K562 (cell line): ENCODE results near the gene ZBTB20. TPM values are rescaled to one million over a fixed set of nuclear protein-coding genes. Genes with fewer than 3 reads are reported as not detected.

Source experiments
- ATAC-seq: fragments of 200-7000 bp; cut with Tn5 transposase; 3 replicates; pipeline ENCODE4 v1.9.1; 2020; ENCODE audit warnings: moderate library complexity
- BruUV-seq: library from RNA; stranded (reverse); fragments of 400-500 nt; replicated peaks from 2 replicates; lab custom pipeline; 2021; lab: Mats Ljungman, UMichigan
- CTCF ChIA-PET: fragments of 300-600 bp; formaldehyde crosslinking; extraction: SDS; loops from one replicate; lab custom pipeline; 2021; ENCODE audit warnings: low intra/inter-chr PET ratio; lab: Yijun Ruan, JAX
- POLR2A ChIA-PET: fragments of 300-600, 350-650 bp; sonication (Branson Sonifier 250); formaldehyde crosslinking; extraction: SDS; loops from one replicate; lab custom pipeline; 2021; ENCODE audit warnings: antibody characterized with exemption, inconsistent platforms; lab: Yijun Ruan, JAX
- DNase-seq, 4 experiments: peaks; one replicate each; pipeline versions ENCODE4 v3.0.0 to v3.0.0-alpha.2; 2011 to 2018; ENCODE audit warnings: low spot score in 3 of 4, mixed read lengths in 3 of 4; ENCODE audit errors: extremely low read depth in 1 of 4
- FAIRE-seq: peaks from 2 replicates; lab custom pipeline; 2011; peaks lifted over from hg19 to GRCh38; lab: Jason Lieb, UNC
- H2AFZ ChIP-seq: 2 replicates; pipeline ENCODE4 v1.6.0; 2011; ENCODE audit warnings: low read depth, low read length, control low read depth, inconsistent platforms
- H3K27ac ChIP-seq: fragments of 200-600 bp; 3 replicates; pipeline ENCODE4 v1.8.0; 2011; ENCODE audit warnings: low read depth, mild to moderate bottlenecking, control low read depth, inconsistent platforms, low read length, moderate library complexity, mixed read lengths; ENCODE audit errors: extremely low read depth
- H3K27me3 ChIP-seq, 2 experiments: fragments of 300-600 bp in 1 of 2; 2 replicates in 1 of 2; 3 replicates in 1 of 2; pipeline versions ENCODE4 v1.6.0 to v1.8.0; 2011; ENCODE audit warnings: inconsistent platforms in 2 of 2, low read length in 2 of 2, mild to moderate bottlenecking in 1 of 2, mixed read lengths in 1 of 2, moderate library complexity in 1 of 2; ENCODE audit not compliant: control insufficient read depth in 2 of 2, insufficient read depth in 2 of 2
- H3K36me3 ChIP-seq: fragments of 300-600 bp; 3 replicates; pipeline ENCODE4 v1.8.0; 2011; ENCODE audit warnings: mild to moderate bottlenecking, low read length, inconsistent platforms; ENCODE audit not compliant: control insufficient read depth, insufficient read depth
- H3K4me1 ChIP-seq, 2 experiments: fragments of 200-600 bp in 1 of 2; replicated peaks in 1 of 2; 2 replicates in 1 of 2; 3 replicates in 1 of 2; pipeline versions ENCODE4 v1.5.1 to v1.8.0; 2011; ENCODE audit warnings: inconsistent platforms in 2 of 2, low read length in 2 of 2, mild to moderate bottlenecking in 1 of 2, mixed read lengths in 1 of 2, moderate library complexity in 1 of 2; ENCODE audit not compliant: control insufficient read depth in 2 of 2, insufficient read depth in 2 of 2
- H3K4me2 ChIP-seq: 2 replicates; pipeline ENCODE4 v1.6.1; 2011; ENCODE audit warnings: low read length, control low read depth, inconsistent platforms, mixed read lengths; ENCODE audit not compliant: insufficient read depth
- H3K4me3 ChIP-seq: fragments of 200-600 bp; sonication (generic), shearing (Covaris generic); 2 replicates; pipeline ENCODE4 v1.5.1; 2016; ENCODE audit warnings: control low read depth, inconsistent platforms
- H3K79me2 ChIP-seq: fragments of 200-600 bp; 3 replicates; pipeline ENCODE4 v1.8.0; 2011; ENCODE audit warnings: low read length, inconsistent platforms; ENCODE audit not compliant: control insufficient read depth, insufficient read depth
- H3K9ac ChIP-seq, 2 experiments: 2 replicates each; pipeline versions ENCODE4 v1.6.0 to v1.6.1; 2011; ENCODE audit warnings: low read depth in 2 of 2, low read length in 2 of 2, control low read depth in 1 of 2, inconsistent platforms in 1 of 2, mild to moderate bottlenecking in 1 of 2, mixed read lengths in 1 of 2; ENCODE audit not compliant: insufficient read depth in 1 of 2
- H3K9me1 ChIP-seq: one replicate; pipeline ENCODE4 v1.6.0; 2011; ENCODE audit warnings: inconsistent platforms, mild to moderate bottlenecking, low read length, moderate library complexity; ENCODE audit not compliant: control insufficient read depth, insufficient read depth
- H3K9me3 ChIP-seq: replicated peaks from 2 replicates; pipeline ENCODE4 v1.5.1; 2011; ENCODE audit warnings: low read depth, low read length, inconsistent platforms; ENCODE audit not compliant: control insufficient read depth, insufficient read depth
- H4K20me1 ChIP-seq: replicated peaks from 2 replicates; pipeline ENCODE4 v1.6.1; 2011; ENCODE audit warnings: low read length, inconsistent platforms, mixed read lengths; ENCODE audit not compliant: control insufficient read depth, insufficient read depth
- BRD4 ChIP-seq: fragments of 200-600 bp; sonication (generic); IDR thresholded peaks from 2 replicates; pipeline ENCODE4 v1.6.1; 2017; ENCODE audit warnings: inconsistent platforms
- GTF2F1 ChIP-seq: IDR thresholded peaks from 2 replicates; pipeline ENCODE4 v1.6.1; 2011; ENCODE audit warnings: low read depth, low read length, improper control_type of control experiment
- ILK ChIP-seq: fragments of 450-650 bp; IDR thresholded peaks from 2 replicates; pipeline ENCODE4 v1.6.1; 2016; ENCODE audit warnings: missing genetic modification characterization, low read depth, mild to moderate bottlenecking, missing compliant biosample characterization, moderate library complexity, borderline replicate concordance
- WGBS: fragments of 100-300 bp; shearing (Covaris generic); methylation state at CpG from one replicate; pipeline ENCODE4 v1.1.6; 2016; ENCODE audit warnings: low coverage, mixed read lengths; ENCODE audit not compliant: insufficient coverage; ENCODE audit errors: missing lambda C conversion rate; 5-methylcytosine and 5-hydroxymethylcytosine counted together
- in situ Hi-C: fragments of 300-500 bp; cut with MboI; formaldehyde crosslinking; loops from 4 replicates; pipeline ENCODE4 v1.15.0; 2018; ENCODE audit warnings: inconsistent platforms, mixed read lengths
- intact Hi-C: fragments of 100-400 bp; cut with micrococcal nuclease; formaldehyde crosslinking; loops from 2 replicates; pipeline ENCODE4 v1.14.2; 2022
- polyA plus RNA-seq, 8 experiments: library from polyadenylated mRNA; depleted of rRNA in 4 of 8; stranded (reverse) in 5 of 8; unstranded in 3 of 8; fragments of >200 nt; fragmentation: Nextera tagmentation in 2 of 8; fragmentation: Illumina TruSeq in 1 of 8; extraction: Ambion mirVana in 2 of 8; extraction: Trizol in 1 of 8; gene quantifications; 2 replicates each; pipeline versions ENCODE4 v1.2.1 to v1.2.3, GENCODE V29; 2011 to 2014; ENCODE audit warnings: inconsistent platforms in 1 of 8, missing spikeins in 1 of 8
- total RNA-seq, 7 experiments: library from RNA; depleted of rRNA in 6 of 7; stranded (reverse); fragments of >200 nt in 6 of 7; fragmentation: Illumina TruSeq in 2 of 7; extraction: Trizol in 2 of 7; gene quantifications; 2 replicates each; pipeline versions ENCODE4 v1.2.1 to v1.2.3, GENCODE V29; 2011 to 2021; ENCODE audit warnings: low replicate concordance in 1 of 7
- TF ChIP-seq, protein P1 (sequence below): fragments of 450-650 bp; IDR thresholded peaks from 2 replicates; pipeline ENCODE4 v1.6.1; 2016; ENCODE audit warnings: mild to moderate bottlenecking, moderate library complexity

ZBTB20 gene
- total and polyA plus RNA-seq, 9 of the 15 experiments (the other 6 are each of a cell fraction or from before 2014, with no cell fraction given) = 0.17 to 1.7 (median 0.45) TPM

DNA sequence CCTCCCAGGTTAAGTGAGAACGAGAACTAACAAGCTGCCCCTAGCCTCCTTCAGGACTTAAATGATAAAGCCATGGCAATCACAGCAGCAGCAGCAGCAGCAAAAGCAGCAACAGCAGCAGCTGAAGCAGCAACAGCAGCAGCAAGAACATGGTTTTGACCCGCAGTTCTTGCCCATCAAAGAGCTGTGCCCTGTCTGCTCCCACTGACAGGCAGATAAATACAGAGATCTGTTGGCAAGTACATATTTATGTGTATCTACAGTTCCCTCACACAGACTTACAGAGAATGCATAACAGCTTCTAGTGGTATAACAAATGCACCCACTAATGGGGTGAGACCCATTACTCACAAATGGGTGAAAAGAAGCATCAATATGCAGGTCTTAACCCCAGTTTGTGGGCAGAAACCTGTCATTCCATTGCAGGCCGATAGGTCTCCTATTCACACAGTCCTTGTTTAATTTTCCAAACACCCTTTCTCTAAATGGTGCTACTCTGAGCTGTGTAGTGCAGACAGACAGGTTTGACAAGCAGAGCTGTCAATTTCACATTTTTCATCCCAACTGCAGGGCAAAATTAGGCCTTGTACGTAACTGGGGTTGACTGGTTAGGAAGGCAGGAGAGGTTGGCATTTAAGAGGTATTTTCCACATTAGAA, 537.0 kb downstream of the ZBTB20 start:
- Histone ChIP-seq H3K79me2 (no peaks in the 10 kb centered on the region), H3K27ac (no peak overlapping the region), H2AFZ (no peak overlapping the region), H3K36me3 (no peaks in the 10 kb centered on the region), H3K4me1 (no peaks in the 10 kb centered on the region), H3K4me2 (no peak overlapping the region), H3K27me3 (no peaks in the 10 kb centered on the region), H3K9me1 (no peaks in the 10 kb centered on the region), H3K9ac (no peak overlapping the region), H3K9me3 (no peaks in the 10 kb centered on the region), H4K20me1 (no peaks in the 10 kb centered on the region), H3K4me3 (no peak overlapping the region)
- ChIA-PET CTCF (no interaction called here), POLR2A (no interaction called here)
- no peak for FAIRE-seq
- TF ChIP-seq GTF2F1 = no peak
- TF ChIP-seq BRD4 = no peak
- no peak for DNase-seq
- no peak for ATAC-seq
- in situ Hi-C loops (no loop called here), intact Hi-C loops (no loop called here)
- 0% methylated on average over 4 of the region's 4 CpGs for WGBS
- BruUV-seq = no TSS peak

- Histone ChIP-seq H4K20me1 (no peaks in the 10 kb centered on the region), H3K9me1 (no peaks in the 10 kb centered on the region), H3K27me3 (no peaks in the 10 kb centered on the region), H3K4me2 (no peak overlapping the region), H3K9ac (no peak overlapping the region), H3K36me3 (no peaks in the 10 kb centered on the region), H3K9me3 (no peaks in the 10 kb centered on the region), H2AFZ (no peak overlapping the region), H3K4me3 (no peak overlapping the region), H3K27ac (no peak overlapping the region), H3K79me2 (no peaks in the 10 kb centered on the region), H3K4me1 (no peaks in the 10 kb centered on the region)
- ChIA-PET CTCF (no interaction called here), POLR2A (no interaction called here)
- BruUV-seq = no TSS peak
- WGBS = 0% methylated on average over 1 of the region's 1 CpG
- FAIRE-seq = no peak
- intact Hi-C loops (no loop called here), in situ Hi-C loops (no loop called here)
- ATAC-seq = no peak
- no peak for DNase-seq
- TF ChIP-seq, protein P1, sequence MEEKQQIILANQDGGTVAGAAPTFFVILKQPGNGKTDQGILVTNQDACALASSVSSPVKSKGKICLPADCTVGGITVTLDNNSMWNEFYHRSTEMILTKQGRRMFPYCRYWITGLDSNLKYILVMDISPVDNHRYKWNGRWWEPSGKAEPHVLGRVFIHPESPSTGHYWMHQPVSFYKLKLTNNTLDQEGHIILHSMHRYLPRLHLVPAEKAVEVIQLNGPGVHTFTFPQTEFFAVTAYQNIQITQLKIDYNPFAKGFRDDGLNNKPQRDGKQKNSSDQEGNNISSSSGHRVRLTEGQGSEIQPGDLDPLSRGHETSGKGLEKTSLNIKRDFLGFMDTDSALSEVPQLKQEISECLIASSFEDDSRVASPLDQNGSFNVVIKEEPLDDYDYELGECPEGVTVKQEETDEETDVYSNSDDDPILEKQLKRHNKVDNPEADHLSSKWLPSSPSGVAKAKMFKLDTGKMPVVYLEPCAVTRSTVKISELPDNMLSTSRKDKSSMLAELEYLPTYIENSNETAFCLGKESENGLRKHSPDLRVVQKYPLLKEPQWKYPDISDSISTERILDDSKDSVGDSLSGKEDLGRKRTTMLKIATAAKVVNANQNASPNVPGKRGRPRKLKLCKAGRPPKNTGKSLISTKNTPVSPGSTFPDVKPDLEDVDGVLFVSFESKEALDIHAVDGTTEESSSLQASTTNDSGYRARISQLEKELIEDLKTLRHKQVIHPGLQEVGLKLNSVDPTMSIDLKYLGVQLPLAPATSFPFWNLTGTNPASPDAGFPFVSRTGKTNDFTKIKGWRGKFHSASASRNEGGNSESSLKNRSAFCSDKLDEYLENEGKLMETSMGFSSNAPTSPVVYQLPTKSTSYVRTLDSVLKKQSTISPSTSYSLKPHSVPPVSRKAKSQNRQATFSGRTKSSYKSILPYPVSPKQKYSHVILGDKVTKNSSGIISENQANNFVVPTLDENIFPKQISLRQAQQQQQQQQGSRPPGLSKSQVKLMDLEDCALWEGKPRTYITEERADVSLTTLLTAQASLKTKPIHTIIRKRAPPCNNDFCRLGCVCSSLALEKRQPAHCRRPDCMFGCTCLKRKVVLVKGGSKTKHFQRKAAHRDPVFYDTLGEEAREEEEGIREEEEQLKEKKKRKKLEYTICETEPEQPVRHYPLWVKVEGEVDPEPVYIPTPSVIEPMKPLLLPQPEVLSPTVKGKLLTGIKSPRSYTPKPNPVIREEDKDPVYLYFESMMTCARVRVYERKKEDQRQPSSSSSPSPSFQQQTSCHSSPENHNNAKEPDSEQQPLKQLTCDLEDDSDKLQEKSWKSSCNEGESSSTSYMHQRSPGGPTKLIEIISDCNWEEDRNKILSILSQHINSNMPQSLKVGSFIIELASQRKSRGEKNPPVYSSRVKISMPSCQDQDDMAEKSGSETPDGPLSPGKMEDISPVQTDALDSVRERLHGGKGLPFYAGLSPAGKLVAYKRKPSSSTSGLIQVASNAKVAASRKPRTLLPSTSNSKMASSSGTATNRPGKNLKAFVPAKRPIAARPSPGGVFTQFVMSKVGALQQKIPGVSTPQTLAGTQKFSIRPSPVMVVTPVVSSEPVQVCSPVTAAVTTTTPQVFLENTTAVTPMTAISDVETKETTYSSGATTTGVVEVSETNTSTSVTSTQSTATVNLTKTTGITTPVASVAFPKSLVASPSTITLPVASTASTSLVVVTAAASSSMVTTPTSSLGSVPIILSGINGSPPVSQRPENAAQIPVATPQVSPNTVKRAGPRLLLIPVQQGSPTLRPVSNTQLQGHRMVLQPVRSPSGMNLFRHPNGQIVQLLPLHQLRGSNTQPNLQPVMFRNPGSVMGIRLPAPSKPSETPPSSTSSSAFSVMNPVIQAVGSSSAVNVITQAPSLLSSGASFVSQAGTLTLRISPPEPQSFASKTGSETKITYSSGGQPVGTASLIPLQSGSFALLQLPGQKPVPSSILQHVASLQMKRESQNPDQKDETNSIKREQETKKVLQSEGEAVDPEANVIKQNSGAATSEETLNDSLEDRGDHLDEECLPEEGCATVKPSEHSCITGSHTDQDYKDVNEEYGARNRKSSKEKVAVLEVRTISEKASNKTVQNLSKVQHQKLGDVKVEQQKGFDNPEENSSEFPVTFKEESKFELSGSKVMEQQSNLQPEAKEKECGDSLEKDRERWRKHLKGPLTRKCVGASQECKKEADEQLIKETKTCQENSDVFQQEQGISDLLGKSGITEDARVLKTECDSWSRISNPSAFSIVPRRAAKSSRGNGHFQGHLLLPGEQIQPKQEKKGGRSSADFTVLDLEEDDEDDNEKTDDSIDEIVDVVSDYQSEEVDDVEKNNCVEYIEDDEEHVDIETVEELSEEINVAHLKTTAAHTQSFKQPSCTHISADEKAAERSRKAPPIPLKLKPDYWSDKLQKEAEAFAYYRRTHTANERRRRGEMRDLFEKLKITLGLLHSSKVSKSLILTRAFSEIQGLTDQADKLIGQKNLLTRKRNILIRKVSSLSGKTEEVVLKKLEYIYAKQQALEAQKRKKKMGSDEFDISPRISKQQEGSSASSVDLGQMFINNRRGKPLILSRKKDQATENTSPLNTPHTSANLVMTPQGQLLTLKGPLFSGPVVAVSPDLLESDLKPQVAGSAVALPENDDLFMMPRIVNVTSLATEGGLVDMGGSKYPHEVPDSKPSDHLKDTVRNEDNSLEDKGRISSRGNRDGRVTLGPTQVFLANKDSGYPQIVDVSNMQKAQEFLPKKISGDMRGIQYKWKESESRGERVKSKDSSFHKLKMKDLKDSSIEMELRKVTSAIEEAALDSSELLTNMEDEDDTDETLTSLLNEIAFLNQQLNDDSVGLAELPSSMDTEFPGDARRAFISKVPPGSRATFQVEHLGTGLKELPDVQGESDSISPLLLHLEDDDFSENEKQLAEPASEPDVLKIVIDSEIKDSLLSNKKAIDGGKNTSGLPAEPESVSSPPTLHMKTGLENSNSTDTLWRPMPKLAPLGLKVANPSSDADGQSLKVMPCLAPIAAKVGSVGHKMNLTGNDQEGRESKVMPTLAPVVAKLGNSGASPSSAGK = no peak
- no peak for TF ChIP-seq ILK (tag)
Measured at GRCh38 chr3:114608293-114608692, 538.8 kb downstream of the ZBTB20 start.
